ENCODE measurements around the gene SYTL2. TPM values are rescaled to one million over a fixed set of nuclear protein-coding genes. Genes with fewer than 3 reads are reported as not detected.

Gene SYTL2
- total and polyA plus RNA-seq, 12 donors = 2.9 to 16.1 (median 5.1) TPM

- H3K4me3 ChIP-seq = no peak overlapping the region
- intact Hi-C loops (cut with DNase I) = no loop called here
- no peaks in the 10 kb centered on the region for H3K36me3 ChIP-seq
- TF ChIP-seq, protein P1, sequence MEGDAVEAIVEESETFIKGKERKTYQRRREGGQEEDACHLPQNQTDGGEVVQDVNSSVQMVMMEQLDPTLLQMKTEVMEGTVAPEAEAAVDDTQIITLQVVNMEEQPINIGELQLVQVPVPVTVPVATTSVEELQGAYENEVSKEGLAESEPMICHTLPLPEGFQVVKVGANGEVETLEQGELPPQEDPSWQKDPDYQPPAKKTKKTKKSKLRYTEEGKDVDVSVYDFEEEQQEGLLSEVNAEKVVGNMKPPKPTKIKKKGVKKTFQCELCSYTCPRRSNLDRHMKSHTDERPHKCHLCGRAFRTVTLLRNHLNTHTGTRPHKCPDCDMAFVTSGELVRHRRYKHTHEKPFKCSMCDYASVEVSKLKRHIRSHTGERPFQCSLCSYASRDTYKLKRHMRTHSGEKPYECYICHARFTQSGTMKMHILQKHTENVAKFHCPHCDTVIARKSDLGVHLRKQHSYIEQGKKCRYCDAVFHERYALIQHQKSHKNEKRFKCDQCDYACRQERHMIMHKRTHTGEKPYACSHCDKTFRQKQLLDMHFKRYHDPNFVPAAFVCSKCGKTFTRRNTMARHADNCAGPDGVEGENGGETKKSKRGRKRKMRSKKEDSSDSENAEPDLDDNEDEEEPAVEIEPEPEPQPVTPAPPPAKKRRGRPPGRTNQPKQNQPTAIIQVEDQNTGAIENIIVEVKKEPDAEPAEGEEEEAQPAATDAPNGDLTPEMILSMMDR (IDR thresholded peaks at IDR 0.05) = no peak
- DNase-seq (no peak), ATAC-seq (no peak)
- peaks cover 0 to 3% (median 0%) of the 10 kb centered on the region in 7 donors for H3K27me3 ChIP-seq
- no peak overlapping the region for H3K27ac ChIP-seq
- 79 to 87% methylated on average over 1 of the region's 1 CpG for WGBS, 2 donors
- no peaks in the 10 kb centered on the region for H3K9me3 ChIP-seq
- H3K4me1 ChIP-seq = peaks cover 0 to 4% (median 0%) of the 10 kb centered on the region in 9 donors
Observed at GRCh38 chr11:85803303-85803702, 7.6 kb downstream of the SYTL2 start.

- DNase-seq (no peak), ATAC-seq (no peak)
- Histone ChIP-seq H3K27ac (no peak overlapping the region), H3K4me3 (no peak overlapping the region), H3K4me1 (peaks cover 0 to 4% (median 0%) of the 10 kb centered on the region in 9 donors), H3K27me3 (peaks cover 0 to 3% (median 0%) of the 10 kb centered on the region in 7 donors), H3K9me3 (no peaks in the 10 kb centered on the region), H3K36me3 (no peaks in the 10 kb centered on the region)
- TF ChIP-seq, protein P1 (IDR thresholded peaks at IDR 0.05) = no peak
- WGBS, 2 donors = 98 to 100% methylated on average over 7 of the region's 7 CpGs
- intact Hi-C loops (cut with DNase I) = no loop called here
Observed at GRCh38 chr11:85801527-85801926, 9.4 kb downstream of the SYTL2 start.

DNA sequence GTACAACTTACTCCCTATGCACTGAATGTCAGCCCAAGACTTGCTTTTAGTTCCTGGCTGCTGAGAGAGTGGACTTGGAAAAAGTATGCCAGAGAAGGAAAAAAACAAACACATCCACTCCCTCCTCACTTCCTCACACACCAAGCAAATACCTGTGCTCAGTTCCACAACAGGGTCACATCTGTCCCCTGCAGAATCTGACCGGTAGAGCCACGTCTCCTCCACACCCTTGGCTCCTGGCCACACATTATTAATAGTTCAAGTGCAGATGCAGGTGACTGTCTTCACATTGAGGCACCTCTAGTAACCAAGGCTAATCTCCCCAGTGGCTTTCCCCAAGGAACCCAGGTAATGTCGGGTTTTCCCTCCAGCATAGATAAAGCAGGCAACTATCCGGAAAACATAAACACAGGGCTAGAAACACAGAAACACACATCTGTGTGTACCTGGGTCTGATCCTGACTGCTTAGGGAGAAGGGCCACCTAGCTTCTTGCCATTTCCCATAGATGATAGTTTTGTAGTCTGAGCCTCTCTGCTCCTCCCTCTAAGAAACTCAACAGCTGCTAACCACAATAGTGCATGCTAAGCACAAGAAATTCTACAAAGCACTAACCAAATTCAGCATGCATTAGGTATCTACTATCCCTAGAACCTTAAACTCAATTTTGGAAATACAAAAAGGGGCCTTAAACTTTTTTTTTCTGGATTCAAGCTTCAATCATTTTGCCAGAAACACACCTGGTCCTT, 10.2 kb downstream of the SYTL2 start:
- ATAC-seq (no peak), DNase-seq (no peak)
- no peak overlapping the region for H3K27ac ChIP-seq
- 59 to 65% methylated on average over 4 of the region's 4 CpGs for WGBS, 2 donors
- intact Hi-C loops (cut with DNase I) = no loop called here
- H3K4me3 ChIP-seq = no peak overlapping the region
- H3K36me3 ChIP-seq = no peaks in the 10 kb centered on the region
- peaks cover 0 to 3% (median 0%) of the 10 kb centered on the region in 7 donors for H3K27me3 ChIP-seq
- TF ChIP-seq, protein P1 (IDR thresholded peaks at IDR 0.05) = no peak
- H3K9me3 ChIP-seq = no peaks in the 10 kb centered on the region
- H3K4me1 ChIP-seq = peaks cover 0 to 4% (median 0%) of the 10 kb centered on the region in 9 donors

DNA sequence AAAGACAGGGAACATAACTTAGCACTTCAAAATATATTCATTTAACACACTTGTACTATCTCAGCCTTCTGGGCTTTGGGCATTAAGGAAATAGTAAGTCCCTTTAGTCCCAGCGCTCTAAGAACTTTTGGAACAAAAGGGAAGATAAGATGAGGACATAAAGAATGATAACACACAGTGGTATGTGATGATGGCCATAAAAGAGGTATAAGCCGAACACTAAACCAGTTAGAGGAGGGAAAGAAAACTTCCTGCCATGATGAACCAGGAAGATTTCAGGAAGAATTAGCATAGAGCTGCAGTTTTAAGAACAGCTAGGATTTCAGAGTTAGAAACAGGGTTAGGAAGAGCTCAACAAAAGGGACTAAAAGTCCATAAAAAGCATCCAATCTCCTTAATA, 11.8 kb downstream of the SYTL2 start:
- 81 to 82% methylated on average over 2 of the region's 2 CpGs for WGBS, 2 donors
- intact Hi-C loops (cut with DNase I) = no loop called here
- peaks cover 0 to 3% (median 0%) of the 10 kb centered on the region in 7 donors for H3K27me3 ChIP-seq
- no peaks in the 10 kb centered on the region for H3K9me3 ChIP-seq
- no peak for DNase-seq
- H3K4me3 ChIP-seq = no peak overlapping the region
- ATAC-seq = no peak
- no peak overlapping the region for H3K27ac ChIP-seq
- H3K36me3 ChIP-seq = no peaks in the 10 kb centered on the region
- H3K4me1 ChIP-seq = peaks cover 0 to 5% (median 0%) of the 10 kb centered on the region in 9 donors
- TF ChIP-seq, protein P1 (IDR thresholded peaks at IDR 0.05) = no peak
